ENCODE measurements around the gene ADAM22. TPM values are rescaled to one million over a fixed set of nuclear protein-coding genes. Genes with fewer than 3 reads are reported as not detected.

ADAM22 gene
- total and polyA plus RNA-seq, 2 of the 4 experiments (the other 2 are of a cell fraction) = 0.03 to 0.18 TPM

DNA sequence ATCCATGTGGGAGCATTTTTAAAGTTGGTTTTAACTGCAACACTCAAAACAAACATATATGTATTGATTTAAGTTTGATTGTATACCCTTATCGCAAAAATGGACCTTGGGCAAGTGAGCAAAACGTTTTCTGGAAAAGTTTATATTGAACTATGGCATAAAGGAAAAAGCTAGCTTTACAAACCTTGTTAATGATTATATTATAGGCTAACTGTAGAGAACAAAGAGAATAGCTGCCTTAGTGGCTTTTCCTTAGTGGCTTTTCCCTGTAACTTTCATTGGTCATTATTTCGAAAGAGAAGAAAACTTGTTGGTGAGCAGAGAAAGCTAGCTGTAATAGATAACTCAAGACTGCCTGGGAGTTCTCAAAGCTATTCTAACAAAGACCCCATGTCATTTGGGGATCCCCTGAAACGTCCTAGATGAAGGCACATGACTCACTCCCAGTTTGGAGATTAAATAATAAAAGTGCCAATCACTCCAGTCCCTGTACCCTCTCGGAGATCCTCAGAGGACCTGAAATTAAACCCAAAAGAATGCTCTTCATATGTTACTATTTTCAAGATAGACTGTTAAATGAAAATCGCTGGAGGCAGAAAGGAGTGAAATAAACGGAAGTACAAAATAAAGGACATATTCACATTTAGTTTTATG is 193.7 kb downstream of the ADAM22 start:
- in situ Hi-C loops (cut with MboI; ENCODE audit: low sequenced_read_pairs) = no loop called here

More for the DNA sequence above, 193.7 kb downstream of the ADAM22 start:
- no peak overlapping the region for H2BK15ac ChIP-seq (ENCODE audit: low read depth, low read length)
- H2BK120ac ChIP-seq (ENCODE audit: low read depth, low read length) = no peak overlapping the region
- no peak overlapping the region for H2AFZ ChIP-seq (replicated peaks; ENCODE audit: low read length, poor library complexity)
- no peak overlapping the region for H3K4ac ChIP-seq (ENCODE audit: low read depth, low read length)
- H4K20me1 ChIP-seq (ENCODE audit: insufficient read depth, low read length) = no peaks in the 10 kb centered on the region
- H3K36me3 ChIP-seq (ENCODE audit: control insufficient read depth, insufficient read depth, low read length) = no peaks in the 10 kb centered on the region
- H2BK5ac ChIP-seq (ENCODE audit: low read depth, low read length, poor library complexity, severe bottlenecking) = no peak overlapping the region
- H3K9me1 ChIP-seq (ENCODE audit: insufficient read depth, low read length) = no peaks in the 10 kb centered on the region
- no peak overlapping the region for H3K9ac ChIP-seq (ENCODE audit: low read depth, low read length)
- no peak overlapping the region for H4K8ac ChIP-seq (ENCODE audit: low read depth in 2 of 2, low read length in 2 of 2)
- no peaks in the 10 kb centered on the region for H3K27me3 ChIP-seq (ENCODE audit: control insufficient read depth, insufficient read depth, low read length)
- no peak overlapping the region for H3K4me3 ChIP-seq (ENCODE audit: insufficient read depth, low read depth, low read length)
- ATAC-seq (ENCODE audit: low read depth) (no peak), DNase-seq (no peak)
- no peaks in the 10 kb centered on the region for H3K4me1 ChIP-seq (ENCODE audit: control insufficient read depth, insufficient read depth, low read length)
- no peak overlapping the region for H2AK5ac ChIP-seq (ENCODE audit: low read depth, low read length)
- no peak overlapping the region for H3K4me2 ChIP-seq (ENCODE audit: low read depth, low read length)
- CTCF ChIA-PET = no interaction called here
- H3K27ac ChIP-seq (ENCODE audit: insufficient read depth, low read length) = no peak overlapping the region
- dilution Hi-C loops (cut with HindIII; ENCODE audit: low sequenced_read_pairs, unreplicated experiment) = no loop called here
- H2BK20ac ChIP-seq (ENCODE audit: low read depth, low read length) = no peak overlapping the region
- POLR2A ChIA-PET (ENCODE audit: unreplicated experiment) = no interaction called here
- H4K91ac ChIP-seq (ENCODE audit: insufficient read depth, low read depth, low read length) = no peak overlapping the region
- intact Hi-C loops (cut with micrococcal nuclease) = no loop called here
- H3K79me1 ChIP-seq (ENCODE audit: low read depth in 1 of 2, low read length in 2 of 2) = no peaks in the 10 kb centered on the region
- WGBS, 2 experiments (ENCODE audit: extremely low coverage in 2 of 2, insufficient read length in 1 of 2) = no CpG with 5 or more reads among the region's 7 CpGs
- TF ChIP-seq NFE2L2 (IDR thresholded peaks at IDR 0.05; ENCODE audit: low read depth, low read length) (no peak), CEBPB (IDR thresholded peaks at IDR 0.05; ENCODE audit: low read depth, low read length) (no peak), CTCF (conservative IDR thresholded peaks at IDR 0.05; ENCODE audit: low read depth, low read length) (no peak), RFX5 (IDR thresholded peaks at IDR 0.05; ENCODE audit: low read depth, low read length) (no peak), CHD1 (IDR thresholded peaks at IDR 0.05; ENCODE audit: low read depth, low read length) (no peak), POLR2A (IDR thresholded peaks at IDR 0.05; ENCODE audit: low read depth, low read length) (no peak), MAZ (IDR thresholded peaks at IDR 0.05; ENCODE audit: borderline replicate concordance, low read depth, low read length) (no peak), MAFK (IDR thresholded peaks at IDR 0.05; ENCODE audit: low read depth, low read length) (no peak), MXI1 (IDR thresholded peaks at IDR 0.05; ENCODE audit: borderline replicate concordance, low read depth, low read length) (no peak), SMC3 (IDR thresholded peaks at IDR 0.05; ENCODE audit: low read depth, low read length) (no peak)
- H3K9me3 ChIP-seq (ENCODE audit: control insufficient read depth, insufficient read depth, low read length) = no peaks in the 10 kb centered on the region
- H3K56ac ChIP-seq (ENCODE audit: extremely low read depth, insufficient read depth, low read length) = no peak overlapping the region
- H4K5ac ChIP-seq (ENCODE audit: low read depth, low read length) = no peak overlapping the region
- no peak overlapping the region for H2AK9ac ChIP-seq (replicated peaks; ENCODE audit: low read depth, low read length, poor library complexity)
- H3K18ac ChIP-seq (ENCODE audit: low read depth, low read length) = no peak overlapping the region
- H3K14ac ChIP-seq (replicated peaks; ENCODE audit: low read depth, low read length) = no peak overlapping the region
- H3K23ac ChIP-seq (ENCODE audit: low read depth, low read length) = no peak overlapping the region
- no TSS peak for BruUV-seq (replicated peaks)

All from IMR-90 (cell line).